ENCODE data around the gene TEKTIP1. TPM values are rescaled to one million over a fixed set of nuclear protein-coding genes. Genes with fewer than 3 reads are reported as not detected.

Gene TEKTIP1
- total and polyA plus RNA-seq, 9 of the 15 experiments (the other 6 are each of a cell fraction or from before 2014, with no cell fraction given): 0.66 TPM; not detected in 8

DNA sequence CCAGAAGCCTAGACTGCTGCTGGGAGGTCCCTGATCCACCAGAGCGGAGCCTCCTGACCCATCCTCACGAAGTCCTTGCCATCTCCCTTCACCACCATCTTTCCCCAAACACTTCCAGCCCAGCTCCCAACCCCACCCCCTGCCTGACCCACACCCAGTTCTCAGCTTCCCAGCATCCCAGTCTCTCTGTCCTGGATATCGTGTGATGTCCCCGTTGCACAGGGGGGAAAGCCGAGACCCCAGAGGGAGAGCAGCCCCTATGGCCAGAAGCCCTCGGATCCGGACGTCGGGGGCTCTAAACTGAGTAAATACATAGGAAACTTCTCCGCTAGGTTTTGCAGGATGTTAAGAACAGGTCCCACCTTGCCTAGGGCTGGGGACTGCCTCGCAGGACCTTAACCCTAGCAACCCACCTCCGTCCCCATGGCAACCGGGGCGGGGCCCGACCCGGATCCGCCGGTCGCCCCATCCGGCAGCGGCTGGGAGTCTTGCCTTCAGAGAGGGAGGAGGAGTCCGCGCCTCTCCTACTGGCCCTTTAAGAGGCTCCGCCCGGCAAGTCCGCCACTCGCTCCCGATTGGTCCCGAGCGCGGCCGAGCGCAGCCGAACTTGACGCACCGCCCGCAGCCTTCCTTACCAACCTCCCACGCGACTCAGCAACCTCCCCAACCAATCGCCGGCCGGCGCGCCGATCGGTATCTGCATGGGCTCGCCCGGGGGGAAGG lies 33.3 kb downstream of the TEKTIP1 start (continued):
- TF ChIP-seq, protein P1, sequence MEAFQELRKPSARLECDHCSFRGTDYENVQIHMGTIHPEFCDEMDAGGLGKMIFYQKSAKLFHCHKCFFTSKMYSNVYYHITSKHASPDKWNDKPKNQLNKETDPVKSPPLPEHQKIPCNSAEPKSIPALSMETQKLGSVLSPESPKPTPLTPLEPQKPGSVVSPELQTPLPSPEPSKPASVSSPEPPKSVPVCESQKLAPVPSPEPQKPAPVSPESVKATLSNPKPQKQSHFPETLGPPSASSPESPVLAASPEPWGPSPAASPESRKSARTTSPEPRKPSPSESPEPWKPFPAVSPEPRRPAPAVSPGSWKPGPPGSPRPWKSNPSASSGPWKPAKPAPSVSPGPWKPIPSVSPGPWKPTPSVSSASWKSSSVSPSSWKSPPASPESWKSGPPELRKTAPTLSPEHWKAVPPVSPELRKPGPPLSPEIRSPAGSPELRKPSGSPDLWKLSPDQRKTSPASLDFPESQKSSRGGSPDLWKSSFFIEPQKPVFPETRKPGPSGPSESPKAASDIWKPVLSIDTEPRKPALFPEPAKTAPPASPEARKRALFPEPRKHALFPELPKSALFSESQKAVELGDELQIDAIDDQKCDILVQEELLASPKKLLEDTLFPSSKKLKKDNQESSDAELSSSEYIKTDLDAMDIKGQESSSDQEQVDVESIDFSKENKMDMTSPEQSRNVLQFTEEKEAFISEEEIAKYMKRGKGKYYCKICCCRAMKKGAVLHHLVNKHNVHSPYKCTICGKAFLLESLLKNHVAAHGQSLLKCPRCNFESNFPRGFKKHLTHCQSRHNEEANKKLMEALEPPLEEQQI (IDR thresholded peaks at IDR 0.05): no peak
- TF ChIP-seq ESRRB (CRISPR knock-in tag; IDR thresholded peaks at IDR 0.05; ENCODE audit: borderline replicate concordance) (no peak), VEZF1 (CRISPR knock-in tag; IDR thresholded peaks at IDR 0.05) (peak; percentile 96; the same call in 1 of the 2 replicates), ATF7 (IDR thresholded peaks at IDR 0.05) (peak; percentile 71), ZNF175 (CRISPR knock-in tag; IDR thresholded peaks at IDR 0.05; ENCODE audit: low read depth) (no peak), ZBTB2 (IDR thresholded peaks at IDR 0.05) (no peak), ETV6 (IDR thresholded peaks at IDR 0.05; ENCODE audit: borderline replicate concordance in 1 of 2, low read depth in 2 of 2, low read length in 1 of 2) (no peak), ETV6 (CRISPR knock-in tag; IDR thresholded peaks at IDR 0.05; ENCODE audit: borderline replicate concordance) (no peak), HNRNPH1 (optimal IDR thresholded peaks at IDR 0.05; ENCODE audit: low read depth, low read length) (no peak), SMARCE1 (IDR thresholded peaks at IDR 0.05) (no peak), CHCHD3 (CRISPR knock-in tag; IDR thresholded peaks at IDR 0.05) (no peak), ADNP (tag; IDR thresholded peaks at IDR 0.05) (no peak), ARNT (IDR thresholded peaks at IDR 0.05) (no peak), MAFF (IDR thresholded peaks at IDR 0.05; ENCODE audit: low read length) (no peak), SMAD1 (IDR thresholded peaks at IDR 0.05; ENCODE audit: low read depth, low read length, partially characterized antibody) (no peak)
- TF ChIP-seq, protein P2, sequence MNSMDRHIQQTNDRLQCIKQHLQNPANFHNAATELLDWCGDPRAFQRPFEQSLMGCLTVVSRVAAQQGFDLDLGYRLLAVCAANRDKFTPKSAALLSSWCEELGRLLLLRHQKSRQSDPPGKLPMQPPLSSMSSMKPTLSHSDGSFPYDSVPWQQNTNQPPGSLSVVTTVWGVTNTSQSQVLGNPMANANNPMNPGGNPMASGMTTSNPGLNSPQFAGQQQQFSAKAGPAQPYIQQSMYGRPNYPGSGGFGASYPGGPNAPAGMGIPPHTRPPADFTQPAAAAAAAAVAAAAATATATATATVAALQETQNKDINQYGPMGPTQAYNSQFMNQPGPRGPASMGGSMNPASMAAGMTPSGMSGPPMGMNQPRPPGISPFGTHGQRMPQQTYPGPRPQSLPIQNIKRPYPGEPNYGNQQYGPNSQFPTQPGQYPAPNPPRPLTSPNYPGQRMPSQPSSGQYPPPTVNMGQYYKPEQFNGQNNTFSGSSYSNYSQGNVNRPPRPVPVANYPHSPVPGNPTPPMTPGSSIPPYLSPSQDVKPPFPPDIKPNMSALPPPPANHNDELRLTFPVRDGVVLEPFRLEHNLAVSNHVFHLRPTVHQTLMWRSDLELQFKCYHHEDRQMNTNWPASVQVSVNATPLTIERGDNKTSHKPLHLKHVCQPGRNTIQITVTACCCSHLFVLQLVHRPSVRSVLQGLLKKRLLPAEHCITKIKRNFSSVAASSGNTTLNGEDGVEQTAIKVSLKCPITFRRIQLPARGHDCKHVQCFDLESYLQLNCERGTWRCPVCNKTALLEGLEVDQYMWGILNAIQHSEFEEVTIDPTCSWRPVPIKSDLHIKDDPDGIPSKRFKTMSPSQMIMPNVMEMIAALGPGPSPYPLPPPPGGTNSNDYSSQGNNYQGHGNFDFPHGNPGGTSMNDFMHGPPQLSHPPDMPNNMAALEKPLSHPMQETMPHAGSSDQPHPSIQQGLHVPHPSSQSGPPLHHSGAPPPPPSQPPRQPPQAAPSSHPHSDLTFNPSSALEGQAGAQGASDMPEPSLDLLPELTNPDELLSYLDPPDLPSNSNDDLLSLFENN (IDR thresholded peaks at IDR 0.05; ENCODE audit: low read depth in 2 of 2, low read length in 2 of 2): no peak
- TF ChIP-seq, protein P3, sequence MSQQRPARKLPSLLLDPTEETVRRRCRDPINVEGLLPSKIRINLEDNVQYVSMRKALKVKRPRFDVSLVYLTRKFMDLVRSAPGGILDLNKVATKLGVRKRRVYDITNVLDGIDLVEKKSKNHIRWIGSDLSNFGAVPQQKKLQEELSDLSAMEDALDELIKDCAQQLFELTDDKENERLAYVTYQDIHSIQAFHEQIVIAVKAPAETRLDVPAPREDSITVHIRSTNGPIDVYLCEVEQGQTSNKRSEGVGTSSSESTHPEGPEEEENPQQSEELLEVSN (IDR thresholded peaks at IDR 0.05; ENCODE audit: borderline replicate concordance in 1 of 2, extremely low read depth in 1 of 2, insufficient read depth in 1 of 2, insufficient read length in 1 of 2, low read depth in 1 of 2, low read length in 1 of 2, poor library complexity in 1 of 2, severe bottlenecking in 1 of 2): no peak

Measured in K562 (cell line).